ENCODE measurements around the gene MTG1.

The MTG1 gene

DNA sequence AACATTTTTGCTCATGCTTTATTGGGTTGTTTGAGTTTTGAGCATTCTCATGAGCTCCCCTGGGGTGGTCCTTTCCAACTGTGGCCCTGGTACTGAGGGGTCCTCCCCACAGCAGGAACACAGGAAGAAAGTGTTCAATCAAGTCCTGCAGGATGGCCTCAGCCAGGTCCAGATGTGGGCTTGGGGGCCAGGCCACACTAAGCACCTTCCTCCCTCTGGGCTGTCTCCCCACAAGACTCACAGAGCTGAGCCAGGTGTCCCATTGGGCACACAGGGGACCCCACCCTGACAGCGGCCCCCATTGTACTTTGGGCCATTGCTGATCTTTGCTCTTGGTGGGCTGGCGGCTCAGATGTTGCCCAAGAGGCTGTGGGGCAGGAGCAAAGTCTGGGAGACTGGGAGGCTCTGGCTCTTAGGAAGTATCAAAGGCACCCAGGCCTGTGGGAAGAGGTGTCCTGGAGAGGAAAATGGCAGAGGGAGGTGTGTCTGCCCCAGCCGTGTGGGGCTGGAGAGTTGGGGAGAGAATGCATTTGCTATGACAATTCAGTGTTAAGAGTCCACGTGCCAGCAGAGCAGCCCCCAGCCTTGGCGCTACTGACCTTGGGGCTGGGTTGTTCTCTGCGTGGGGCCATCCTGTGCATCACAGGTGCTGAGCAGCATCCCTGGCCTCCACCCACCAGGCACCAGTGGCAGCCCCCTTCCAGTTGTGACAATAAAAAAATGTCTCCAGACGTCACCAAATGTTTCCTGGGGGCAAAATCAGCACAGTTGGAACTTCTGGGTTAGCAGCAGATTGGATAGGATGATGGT lies 77.5 kb downstream of the MTG1 start:
- DNase-seq, result no peak
